ENCODE data around the gene CFAP45. TPM values are rescaled to one million over a fixed set of nuclear protein-coding genes. Genes with fewer than 3 reads are reported as not detected.

The CFAP45 gene
- total RNA-seq, 2 donors from 2014 or later, result 0.49 to 0.55 TPM

DNA sequence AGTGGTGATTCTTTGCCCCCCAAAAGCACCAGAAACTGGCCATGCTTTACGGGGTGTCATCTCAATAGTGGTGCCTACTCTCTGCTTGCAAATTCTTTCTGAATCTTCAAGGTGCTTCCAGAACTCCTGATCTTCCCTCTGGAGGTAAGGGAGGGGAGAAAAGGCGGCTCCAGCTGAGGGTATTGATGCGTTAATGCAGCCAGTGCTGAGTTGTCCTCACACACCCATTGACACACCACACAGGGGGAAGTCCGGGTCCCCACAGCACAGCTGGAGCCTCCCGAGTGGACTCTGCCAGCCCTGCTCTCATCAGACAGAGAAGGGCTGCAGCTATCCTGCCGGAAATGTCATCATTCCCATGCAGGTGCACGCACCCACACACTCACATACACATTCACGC lies 38.7 kb downstream of the CFAP45 start:
- H3K36me3 ChIP-seq (ENCODE audit: control insufficient read depth, insufficient read depth, low read length), result no peaks in the 10 kb centered on the region
- no peak overlapping the region for H3K9ac ChIP-seq (ENCODE audit: extremely low read depth, low read length, poor library complexity, severe bottlenecking)
- Mint-ChIP-seq H3K27me3 (ENCODE audit: insufficient read depth) (peaks cover 49% of the 10 kb centered on the region), H3K36me3 (ENCODE audit: low read depth) (no peaks in the 10 kb centered on the region), H3K27ac (no peak overlapping the region), H3K9me3 (no peaks in the 10 kb centered on the region), H3K4me1 (no peaks in the 10 kb centered on the region), H3K4me3 (no peak overlapping the region)
- 33 to 82% methylated on average over 1 to 8 of the region's 8 CpGs for WGBS, 2 experiments (ENCODE audit: insufficient coverage in 1 of 2, insufficient read length in 1 of 2)
- H3K9me3 ChIP-seq (ENCODE audit: control insufficient read depth, low read length), result no peaks in the 10 kb centered on the region
- TF ChIP-seq, protein P1, sequence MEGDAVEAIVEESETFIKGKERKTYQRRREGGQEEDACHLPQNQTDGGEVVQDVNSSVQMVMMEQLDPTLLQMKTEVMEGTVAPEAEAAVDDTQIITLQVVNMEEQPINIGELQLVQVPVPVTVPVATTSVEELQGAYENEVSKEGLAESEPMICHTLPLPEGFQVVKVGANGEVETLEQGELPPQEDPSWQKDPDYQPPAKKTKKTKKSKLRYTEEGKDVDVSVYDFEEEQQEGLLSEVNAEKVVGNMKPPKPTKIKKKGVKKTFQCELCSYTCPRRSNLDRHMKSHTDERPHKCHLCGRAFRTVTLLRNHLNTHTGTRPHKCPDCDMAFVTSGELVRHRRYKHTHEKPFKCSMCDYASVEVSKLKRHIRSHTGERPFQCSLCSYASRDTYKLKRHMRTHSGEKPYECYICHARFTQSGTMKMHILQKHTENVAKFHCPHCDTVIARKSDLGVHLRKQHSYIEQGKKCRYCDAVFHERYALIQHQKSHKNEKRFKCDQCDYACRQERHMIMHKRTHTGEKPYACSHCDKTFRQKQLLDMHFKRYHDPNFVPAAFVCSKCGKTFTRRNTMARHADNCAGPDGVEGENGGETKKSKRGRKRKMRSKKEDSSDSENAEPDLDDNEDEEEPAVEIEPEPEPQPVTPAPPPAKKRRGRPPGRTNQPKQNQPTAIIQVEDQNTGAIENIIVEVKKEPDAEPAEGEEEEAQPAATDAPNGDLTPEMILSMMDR (conservative IDR thresholded peaks at IDR 0.05), result no peak
- no peak overlapping the region for H3K4me3 ChIP-seq (ENCODE audit: low read length)
- peaks cover 2% of the 10 kb centered on the region for H3K4me1 ChIP-seq (ENCODE audit: control insufficient read depth, insufficient read depth, low read length)
- H3K27ac ChIP-seq (ENCODE audit: low read depth, low read length), result no peak overlapping the region
- peaks cover 22% of the 10 kb centered on the region for H3K27me3 ChIP-seq (ENCODE audit: control insufficient read depth, insufficient read depth, low read length, poor library complexity, severe bottlenecking)
- no peak for DNase-seq

DNA sequence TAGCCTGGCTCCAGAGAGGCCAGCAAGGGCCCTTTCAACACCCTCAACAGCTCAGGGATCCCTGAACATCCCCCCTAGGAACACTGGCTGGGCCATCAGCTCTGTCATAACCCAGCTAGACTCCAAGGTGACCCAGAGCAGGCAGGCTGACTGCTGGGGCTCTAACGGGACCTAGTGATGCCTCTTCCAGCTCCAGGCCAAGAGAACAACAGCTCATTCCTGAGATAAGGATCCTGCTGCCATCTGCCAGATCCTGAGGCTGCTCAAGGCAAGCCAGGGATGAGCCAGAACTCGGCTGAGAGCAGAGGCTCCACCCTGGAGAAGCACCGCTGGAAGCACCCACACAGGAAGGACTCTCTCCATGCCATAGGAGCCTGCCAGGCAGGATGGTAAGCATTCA lies 39.5 kb downstream of the CFAP45 start:
- H3K9ac ChIP-seq (ENCODE audit: extremely low read depth, low read length, poor library complexity, severe bottlenecking), result no peak overlapping the region
- Mint-ChIP-seq H3K27me3 (ENCODE audit: insufficient read depth) (peaks cover 55% of the 10 kb centered on the region), H3K36me3 (ENCODE audit: low read depth) (no peaks in the 10 kb centered on the region), H3K4me1 (no peaks in the 10 kb centered on the region), H3K9me3 (no peaks in the 10 kb centered on the region), H3K4me3 (no peak overlapping the region), H3K27ac (no peak overlapping the region)
- peaks cover 30% of the 10 kb centered on the region for H3K27me3 ChIP-seq (ENCODE audit: control insufficient read depth, insufficient read depth, low read length, poor library complexity, severe bottlenecking)
- 89 to 100% methylated on average over 1 to 3 of the region's 3 CpGs for WGBS, 2 experiments (ENCODE audit: insufficient coverage in 1 of 2, insufficient read length in 1 of 2)
- H3K36me3 ChIP-seq (ENCODE audit: control insufficient read depth, insufficient read depth, low read length), result no peaks in the 10 kb centered on the region
- TF ChIP-seq, protein P1 (conservative IDR thresholded peaks at IDR 0.05), result no peak
- DNase-seq, result no peak
- no peaks in the 10 kb centered on the region for H3K9me3 ChIP-seq (ENCODE audit: control insufficient read depth, low read length)
- H3K4me3 ChIP-seq (ENCODE audit: low read length), result no peak overlapping the region
- H3K27ac ChIP-seq (ENCODE audit: low read depth, low read length), result no peak overlapping the region
- H3K4me1 ChIP-seq (ENCODE audit: control insufficient read depth, insufficient read depth, low read length), result no peaks in the 10 kb centered on the region

DNA sequence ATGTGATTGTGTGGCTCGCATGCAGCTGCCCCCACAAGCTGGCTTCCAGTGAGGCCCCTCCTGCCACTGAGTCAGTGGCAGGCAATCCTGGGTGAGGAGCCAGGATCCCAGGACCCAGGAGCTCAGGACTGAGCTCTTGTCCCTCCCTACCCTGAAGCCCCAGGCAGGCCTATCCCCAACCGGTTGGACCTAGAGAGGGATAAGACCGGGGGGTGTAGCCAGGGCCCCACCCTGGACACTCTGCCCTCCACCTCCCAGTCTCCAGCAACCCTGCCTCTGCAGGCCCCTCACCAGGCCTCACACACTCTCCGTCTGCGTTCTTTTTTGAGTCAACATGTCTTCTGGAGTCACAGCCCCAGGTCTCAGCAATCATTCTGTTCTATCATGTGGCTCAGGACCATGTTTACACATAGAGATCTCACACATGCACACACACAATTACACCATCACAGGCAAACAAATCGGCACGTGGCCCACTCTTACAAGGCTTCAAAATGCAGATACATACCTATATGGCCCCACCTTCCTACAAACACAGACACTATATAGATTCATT lies 40.1 kb downstream of the CFAP45 start:
- Histone ChIP-seq H3K4me3 (ENCODE audit: low read length) (no peak overlapping the region), H3K27me3 (ENCODE audit: control insufficient read depth, insufficient read depth, low read length, poor library complexity, severe bottlenecking) (peaks cover 36% of the 10 kb centered on the region), H3K27ac (ENCODE audit: low read depth, low read length) (no peak overlapping the region), H3K9me3 (ENCODE audit: control insufficient read depth, low read length) (no peaks in the 10 kb centered on the region), H3K9ac (ENCODE audit: extremely low read depth, low read length, poor library complexity, severe bottlenecking) (no peak overlapping the region), H3K36me3 (ENCODE audit: control insufficient read depth, insufficient read depth, low read length) (no peaks in the 10 kb centered on the region), H3K4me1 (ENCODE audit: control insufficient read depth, insufficient read depth, low read length) (no peaks in the 10 kb centered on the region)
- peaks cover 60% of the 10 kb centered on the region for H3K27me3 Mint-ChIP-seq (ENCODE audit: insufficient read depth)
- H3K4me1 Mint-ChIP-seq, result no peaks in the 10 kb centered on the region
- H3K4me3 Mint-ChIP-seq, result no peak overlapping the region
- TF ChIP-seq, protein P1 (conservative IDR thresholded peaks at IDR 0.05), result no peak
- no peak overlapping the region for H3K27ac Mint-ChIP-seq
- DNase-seq, result no peak
- no peaks in the 10 kb centered on the region for H3K9me3 Mint-ChIP-seq
- H3K36me3 Mint-ChIP-seq (ENCODE audit: low read depth), result no peaks in the 10 kb centered on the region
- 93 to 95% methylated on average over 6 to 7 of the region's 7 CpGs for WGBS, 2 experiments (ENCODE audit: insufficient coverage in 1 of 2, insufficient read length in 1 of 2)

Measured in endodermal cell (in vitro differentiated cells).